WERI-Rb-1 (cell line): ENCODE data around the gene COBL.

ENCODE experiments used
- DNase-seq: peaks from one replicate; pipeline ENCODE4 v3.0.0-alpha.2; 2020
- H3K27ac ChIP-seq: fragments of 250-450 bp; sonication (Bioruptor Pico); 2 replicates; pipeline ENCODE4 v1.5.1; 2020; ENCODE audit warnings: mild to moderate bottlenecking, moderate library complexity
- H3K27me3 ChIP-seq: fragments of 250-450 bp; sonication (Bioruptor Pico); 2 replicates; pipeline ENCODE4 v1.5.1; 2021; ENCODE audit warnings: mild to moderate bottlenecking, low read depth, moderate library complexity; ENCODE audit not compliant: insufficient read depth, severe bottlenecking
- H3K36me3 ChIP-seq: fragments of 250-450 bp; sonication (Bioruptor Pico); 2 replicates; pipeline ENCODE4 v1.5.1; 2020; ENCODE audit warnings: mild to moderate bottlenecking, moderate library complexity
- H3K4me3 ChIP-seq: 2 replicates; pipeline ENCODE4 v1.5.1; 2011; ENCODE audit warnings: low read depth, mild to moderate bottlenecking, control low read depth, low read length
- H3K9me3 ChIP-seq: fragments of 250-450 bp; sonication (Bioruptor Pico); 2 replicates; pipeline ENCODE4 v1.5.1; 2021; ENCODE audit warnings: mild to moderate bottlenecking, moderate library complexity; ENCODE audit not compliant: severe bottlenecking
- CTCF ChIP-seq: IDR thresholded peaks from 2 replicates; pipeline ENCODE4 v1.5.1; 2011; ENCODE audit warnings: low read depth, mild to moderate bottlenecking, control low read depth, inconsistent platforms, low read length

The COBL gene

GRCh38 chr7:51229620-51230323 lies 86.8 kb downstream of the COBL start:
- TF ChIP-seq CTCF: no peak
- DNase-seq: no peak
- Histone ChIP-seq H3K4me3 (no peak overlapping the region), H3K27ac (no peak overlapping the region), H3K27me3 (no peaks in the 10 kb centered on the region), H3K36me3 (no peaks in the 10 kb centered on the region; the same call in 1 of the 2 replicates), H3K9me3 (no peaks in the 10 kb centered on the region)

- no peak for TF ChIP-seq CTCF
- H3K36me3 ChIP-seq: no peaks in the 10 kb centered on the region; the same call in 1 of the 2 replicates
- H3K27ac ChIP-seq: no peak overlapping the region
- H3K27me3 ChIP-seq: no peaks in the 10 kb centered on the region
- DNase-seq: no peak
- H3K9me3 ChIP-seq: no peaks in the 10 kb centered on the region
- no peak overlapping the region for H3K4me3 ChIP-seq
Observed at GRCh38 chr7:51229106-51229537, 87.5 kb downstream of the COBL start.

GRCh38 chr7:51228386-51228958 lies 88.1 kb downstream of the COBL start:
- H3K9me3 ChIP-seq: no peaks in the 10 kb centered on the region
- no peak overlapping the region for H3K4me3 ChIP-seq
- H3K27ac ChIP-seq: no peak overlapping the region
- H3K27me3 ChIP-seq: no peaks in the 10 kb centered on the region
- TF ChIP-seq CTCF: no peak
- DNase-seq: no peak
- H3K36me3 ChIP-seq: no peaks in the 10 kb centered on the region; the same call in 1 of the 2 replicates

GRCh38 chr7:51227861-51228260 lies 88.7 kb downstream of the COBL start:
- Histone ChIP-seq H3K4me3 (no peak overlapping the region), H3K27ac (no peak overlapping the region), H3K9me3 (no peaks in the 10 kb centered on the region), H3K36me3 (no peaks in the 10 kb centered on the region; the same call in 1 of the 2 replicates), H3K27me3 (no peaks in the 10 kb centered on the region)
- DNase-seq: no peak
- no peak for TF ChIP-seq CTCF

GRCh38 chr7:51226916-51227535 lies 89.6 kb downstream of the COBL start:
- H3K36me3 ChIP-seq: no peaks in the 10 kb centered on the region; the same call in 1 of the 2 replicates
- TF ChIP-seq CTCF: no peak
- no peaks in the 10 kb centered on the region for H3K27me3 ChIP-seq
- H3K4me3 ChIP-seq: no peak overlapping the region
- H3K9me3 ChIP-seq: no peaks in the 10 kb centered on the region
- DNase-seq: no peak
- H3K27ac ChIP-seq: no peak overlapping the region
